Activated B cell treated with CpG ODN at 0.5 μM for 24 hours (primary cell): ENCODE measurements around the gene ASF1B. TPM values are rescaled to one million over a fixed set of nuclear protein-coding genes. Genes with fewer than 3 reads are reported as not detected.

Experiments used
- ATAC-seq: fragments of 200-7000 bp; cut with Tn5 transposase; one replicate; pipeline ENCODE4 v1.10.0; 2021; ENCODE audit warnings: low read depth, mild to moderate bottlenecking, moderate library complexity
- CTCF ChIA-PET: fragments of 350-600 bp; sonication (Branson Sonifier 250); formaldehyde crosslinking; loops from one replicate; lab custom pipeline; 2021; ENCODE audit warnings: antibody characterized with exemption; lab: Charles Lee
- POLR2A ChIA-PET: fragments of 350-600 bp; sonication (Branson Sonifier 250); formaldehyde crosslinking; loops from one replicate; lab custom pipeline; 2021; ENCODE audit warnings: antibody characterized with exemption; lab: Charles Lee
- DNase-seq: peaks from one replicate; pipeline ENCODE4 v3.0.0; 2022
- H3K27ac Mint-ChIP-seq: one replicate; pipeline ENCODE4 v1.8.0; 2020; ENCODE audit warnings: mixed read lengths
- H3K27me3 Mint-ChIP-seq: one replicate; pipeline ENCODE4 v1.8.0; 2021; ENCODE audit warnings: mixed read lengths
- H3K36me3 Mint-ChIP-seq: one replicate; pipeline ENCODE4 v1.8.0; 2021; ENCODE audit warnings: low read depth, mixed read lengths
- H3K4me1 Mint-ChIP-seq: one replicate; pipeline ENCODE4 v1.8.0; 2021; ENCODE audit warnings: mixed read lengths
- H3K4me3 Mint-ChIP-seq: one replicate; pipeline ENCODE4 v1.8.0; 2020; ENCODE audit warnings: mild to moderate bottlenecking, mixed read lengths
- H3K9me3 Mint-ChIP-seq: one replicate; pipeline ENCODE4 v1.8.0; 2020; ENCODE audit warnings: mixed read lengths
- intact Hi-C: fragments of 100-400 bp; cut with micrococcal nuclease; formaldehyde crosslinking; loops from one replicate; pipeline ENCODE4 v1.15.1; 2024
- total RNA-seq: library from RNA; stranded (reverse); gene quantifications from 2 replicates; pipeline ENCODE4 v1.2.3, GENCODE V29; 2022
- TF ChIP-seq, protein P1 (sequence below): fragments of 200-600 bp; IDR thresholded peaks from one replicate; pipeline ENCODE4 v1.8.0; 2022; ENCODE audit warnings: antibody characterized with exemption, mild to moderate bottlenecking

ASF1B gene
- total RNA-seq, 1 donor from 2014 or later = 3.7 TPM

DNA sequence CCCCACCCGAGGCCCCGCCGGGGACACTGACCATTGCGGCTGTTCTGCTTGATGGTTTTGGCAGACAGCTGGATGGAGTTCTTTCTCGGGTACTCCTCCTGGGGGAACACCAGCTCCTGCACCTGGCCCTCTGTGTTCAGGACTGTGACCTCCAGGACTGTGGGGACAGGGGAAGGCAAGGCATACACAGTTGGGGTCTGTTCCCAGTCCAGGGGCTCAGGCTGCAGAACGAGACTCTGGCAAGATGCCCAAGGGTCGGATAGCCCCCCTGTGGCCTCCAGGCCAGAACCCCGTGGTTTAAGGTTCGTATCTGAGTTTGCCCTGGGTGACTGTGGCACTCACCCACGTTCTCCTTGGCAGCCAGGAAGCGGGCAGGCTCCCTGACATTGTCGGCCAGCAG, 22.7 kb upstream of the ASF1B start:
- ChIA-PET CTCF (no interaction called here), POLR2A (interaction anchor here (0.9 kb wide), 1 partner anchor 23 kb away, joined by 3 read pairs; the partner anchor contains the start of gene ASF1B)
- Mint-ChIP-seq H3K4me3 (no peak overlapping the region), H3K9me3 (no peaks in the 10 kb centered on the region), H3K36me3 (peaks cover 6% of the 10 kb centered on the region), H3K27me3 (no peaks in the 10 kb centered on the region), H3K27ac (no peak overlapping the region), H3K4me1 (no peaks in the 10 kb centered on the region)
- intact Hi-C loops = no loop called here
- TF ChIP-seq, protein P1, sequence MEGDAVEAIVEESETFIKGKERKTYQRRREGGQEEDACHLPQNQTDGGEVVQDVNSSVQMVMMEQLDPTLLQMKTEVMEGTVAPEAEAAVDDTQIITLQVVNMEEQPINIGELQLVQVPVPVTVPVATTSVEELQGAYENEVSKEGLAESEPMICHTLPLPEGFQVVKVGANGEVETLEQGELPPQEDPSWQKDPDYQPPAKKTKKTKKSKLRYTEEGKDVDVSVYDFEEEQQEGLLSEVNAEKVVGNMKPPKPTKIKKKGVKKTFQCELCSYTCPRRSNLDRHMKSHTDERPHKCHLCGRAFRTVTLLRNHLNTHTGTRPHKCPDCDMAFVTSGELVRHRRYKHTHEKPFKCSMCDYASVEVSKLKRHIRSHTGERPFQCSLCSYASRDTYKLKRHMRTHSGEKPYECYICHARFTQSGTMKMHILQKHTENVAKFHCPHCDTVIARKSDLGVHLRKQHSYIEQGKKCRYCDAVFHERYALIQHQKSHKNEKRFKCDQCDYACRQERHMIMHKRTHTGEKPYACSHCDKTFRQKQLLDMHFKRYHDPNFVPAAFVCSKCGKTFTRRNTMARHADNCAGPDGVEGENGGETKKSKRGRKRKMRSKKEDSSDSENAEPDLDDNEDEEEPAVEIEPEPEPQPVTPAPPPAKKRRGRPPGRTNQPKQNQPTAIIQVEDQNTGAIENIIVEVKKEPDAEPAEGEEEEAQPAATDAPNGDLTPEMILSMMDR = no peak
- no peak for DNase-seq
- no peak for ATAC-seq

DNA sequence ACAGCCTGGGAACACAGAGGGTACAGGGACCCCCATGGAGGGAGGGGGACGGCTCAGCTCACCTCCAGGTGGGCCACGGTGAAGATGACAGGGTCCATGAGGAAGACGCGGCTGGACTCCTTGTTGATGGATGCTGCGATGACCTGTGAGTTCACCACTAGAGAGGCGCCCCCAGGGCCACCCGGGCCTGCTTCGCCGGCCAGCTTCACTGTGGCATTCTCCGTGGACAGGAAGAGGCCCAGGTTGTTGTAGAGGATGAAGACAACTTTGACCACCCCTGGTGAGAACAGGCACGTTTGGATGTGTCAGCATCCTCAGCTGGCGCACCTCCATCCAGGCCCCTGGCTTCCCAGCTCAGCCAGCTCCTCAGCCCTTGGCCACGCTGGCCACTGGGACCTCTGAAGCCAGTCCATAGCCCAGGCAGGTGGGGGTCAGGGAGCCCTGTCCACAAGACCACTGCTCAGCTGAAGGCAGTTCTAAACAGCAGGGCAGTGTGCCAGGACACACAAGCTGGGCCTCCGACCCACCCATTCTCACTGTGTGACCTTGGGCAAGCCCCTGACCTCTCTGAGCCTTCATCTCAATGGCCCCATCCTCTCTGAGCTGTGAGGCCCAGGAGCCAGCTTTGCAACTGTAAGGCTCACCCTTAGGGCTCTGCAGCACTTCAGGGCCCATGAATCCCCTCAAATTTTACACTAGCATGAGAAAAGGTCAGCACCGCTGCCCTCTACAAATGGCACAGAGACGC, 22.1 kb upstream of the ASF1B start:
- ChIA-PET CTCF (no interaction called here), POLR2A (interaction anchor here (0.6 to 0.9 kb wide), 2 partner anchors 9 to 22 kb away, joined by 3 to 8 read pairs; partner anchors contain the start of gene ASF1B)
- Mint-ChIP-seq H3K36me3 (peaks cover 6% of the 10 kb centered on the region), H3K4me3 (no peak overlapping the region), H3K27me3 (no peaks in the 10 kb centered on the region), H3K27ac (no peak overlapping the region), H3K4me1 (no peaks in the 10 kb centered on the region), H3K9me3 (no peaks in the 10 kb centered on the region)
- ATAC-seq (no peak), DNase-seq (no peak)
- intact Hi-C loops = no loop called here
- TF ChIP-seq, protein P1 = no peak

DNA sequence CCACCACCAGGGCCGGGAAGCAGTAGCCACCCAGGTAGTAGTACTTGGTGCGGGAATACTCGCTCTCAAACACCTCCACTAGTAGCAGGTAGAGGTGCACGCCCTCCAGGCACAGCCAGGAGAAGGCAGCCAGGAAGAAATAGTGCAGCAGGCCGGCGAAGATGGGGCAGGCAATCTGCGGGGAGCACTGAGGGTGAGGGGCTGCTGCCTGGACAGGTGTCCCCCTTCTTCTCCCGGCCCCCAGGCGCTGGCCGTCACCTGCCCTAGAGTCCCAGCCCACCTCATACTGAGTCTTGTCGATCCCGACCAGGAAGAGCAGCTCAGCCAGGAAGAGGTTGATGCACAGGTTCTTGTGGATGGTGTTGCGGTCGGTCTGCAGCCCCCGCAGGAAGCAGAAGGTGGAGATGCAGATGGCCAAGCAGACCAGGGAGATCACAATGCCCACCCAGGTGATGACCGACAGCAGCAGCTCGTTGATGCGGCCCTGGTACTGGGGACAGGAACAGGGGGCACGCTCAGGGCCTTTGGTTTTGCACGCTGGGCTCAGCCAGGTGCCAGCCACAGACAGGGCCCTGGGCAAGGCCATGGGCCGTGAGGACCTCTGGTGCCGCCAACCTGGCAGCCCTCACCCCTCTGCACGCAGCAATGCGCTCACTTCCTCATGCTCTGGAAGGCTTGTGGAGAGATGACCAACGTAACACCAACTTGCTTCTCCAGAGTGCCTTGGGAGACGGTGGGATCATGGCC, 20.8 kb upstream of the ASF1B start:
- no peak overlapping the region for H3K4me3 Mint-ChIP-seq
- H3K4me1 Mint-ChIP-seq = no peaks in the 10 kb centered on the region
- POLR2A ChIA-PET = interaction anchor here (0.6 kb wide), 1 partner anchor 8 kb away, joined by 8 read pairs; no protein-coding TSS in a partner anchor

DNA sequence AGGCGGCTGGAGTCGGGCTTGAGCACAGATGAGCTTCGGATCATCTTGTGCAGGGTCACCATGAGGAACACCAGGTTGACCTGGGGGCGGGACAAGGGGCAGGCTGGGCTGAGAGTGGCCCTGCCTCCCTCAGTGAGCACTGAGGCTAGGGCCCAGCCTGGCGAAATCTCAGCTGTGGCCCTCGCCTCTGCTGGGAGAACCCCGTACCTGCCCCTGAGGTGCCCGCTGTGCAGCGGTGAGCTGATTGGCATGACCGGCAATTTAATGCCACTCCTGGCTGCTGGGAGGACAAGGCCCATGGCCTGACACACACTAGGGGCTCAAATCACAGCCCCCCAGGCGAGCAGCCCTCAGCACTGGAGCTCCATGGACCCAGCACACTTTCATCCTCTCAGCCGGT, 19.7 kb upstream of the ASF1B start:
- TF ChIP-seq, protein P1 = no peak
- Mint-ChIP-seq H3K36me3 (peaks cover 6% of the 10 kb centered on the region), H3K27ac (no peak overlapping the region), H3K4me3 (no peak overlapping the region), H3K27me3 (no peaks in the 10 kb centered on the region), H3K9me3 (no peaks in the 10 kb centered on the region), H3K4me1 (no peaks in the 10 kb centered on the region)
- ChIA-PET POLR2A (interaction anchor here (0.6 kb wide), 1 partner anchor 424 kb away, joined by 3 read pairs; no protein-coding TSS in a partner anchor), CTCF (no interaction called here)
- ATAC-seq = no peak
- DNase-seq = no peak
- intact Hi-C loops = no loop called here

More for the DNA sequence above, 20.8 kb upstream of the ASF1B start:
- H3K27me3 Mint-ChIP-seq = no peaks in the 10 kb centered on the region
- H3K27ac Mint-ChIP-seq = no peak overlapping the region
- DNase-seq (no peak), ATAC-seq (no peak)
- CTCF ChIA-PET = no interaction called here
- intact Hi-C loops = no loop called here
- TF ChIP-seq, protein P1 = no peak
- H3K36me3 Mint-ChIP-seq = peaks cover 6% of the 10 kb centered on the region
- H3K9me3 Mint-ChIP-seq = no peaks in the 10 kb centered on the region

DNA sequence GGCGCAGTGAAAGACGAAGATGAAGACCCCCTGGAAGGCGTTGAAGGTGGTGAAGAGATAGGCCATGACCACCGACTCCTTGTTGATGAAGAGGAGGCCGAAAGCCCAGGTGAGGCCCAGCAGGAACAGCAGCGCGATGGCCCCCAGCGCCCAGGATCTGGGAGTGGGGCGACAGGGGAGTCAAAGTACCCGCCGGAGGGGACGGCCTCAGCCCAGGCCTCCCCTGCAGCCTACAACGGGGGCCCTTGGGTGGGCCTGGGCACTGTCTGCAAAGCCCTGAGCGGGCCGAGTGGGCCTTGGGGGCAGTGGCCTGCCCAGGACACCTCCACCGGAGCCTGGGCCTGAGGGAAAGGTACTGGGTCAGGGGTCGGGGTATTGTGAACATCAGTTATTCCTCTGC, 19.0 kb upstream of the ASF1B start:
- intact Hi-C loops = no loop called here
- Mint-ChIP-seq H3K27ac (no peak overlapping the region), H3K36me3 (peaks cover 6% of the 10 kb centered on the region), H3K9me3 (no peaks in the 10 kb centered on the region), H3K27me3 (no peaks in the 10 kb centered on the region), H3K4me1 (no peaks in the 10 kb centered on the region), H3K4me3 (no peak overlapping the region)
- DNase-seq (no peak), ATAC-seq (no peak)
- TF ChIP-seq, protein P1 = no peak
- CTCF ChIA-PET = no interaction called here
- POLR2A ChIA-PET = no interaction called here
